ENCODE measurements around the gene CDK14. TPM values are rescaled to one million over a fixed set of nuclear protein-coding genes. Genes with fewer than 3 reads are reported as not detected.

Gene CDK14
- total and polyA plus RNA-seq, 2 of the 8 experiments (the other 6 are each of a cell fraction or from before 2014, with no cell fraction given) = 5.5 to 47.3 TPM

DNA sequence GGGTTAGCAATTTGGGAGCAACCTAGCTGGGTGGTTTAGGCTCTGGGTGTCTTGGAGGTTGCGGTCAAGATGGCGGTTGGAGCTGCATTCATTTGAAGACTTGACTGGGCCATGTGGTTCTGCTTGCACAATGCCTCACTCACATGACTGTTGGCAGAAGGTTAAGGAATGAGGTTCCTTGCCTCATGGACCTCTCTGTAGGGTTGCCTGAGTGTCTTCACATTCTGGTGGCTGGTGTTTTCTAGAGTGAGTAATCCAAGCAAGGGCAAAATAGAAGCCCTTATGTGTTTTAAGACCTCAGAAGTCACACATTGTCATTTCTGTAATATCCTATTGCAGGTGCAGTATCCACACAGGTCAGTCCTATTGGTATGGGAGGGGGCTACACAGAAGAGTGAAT is 52.0 kb downstream of the CDK14 start (continued):
- TF ChIP-seq CHD7 (IDR thresholded peaks at IDR 0.05; ENCODE audit: insufficient replicate concordance, low read length) = no peak
- TF ChIP-seq, protein P1, sequence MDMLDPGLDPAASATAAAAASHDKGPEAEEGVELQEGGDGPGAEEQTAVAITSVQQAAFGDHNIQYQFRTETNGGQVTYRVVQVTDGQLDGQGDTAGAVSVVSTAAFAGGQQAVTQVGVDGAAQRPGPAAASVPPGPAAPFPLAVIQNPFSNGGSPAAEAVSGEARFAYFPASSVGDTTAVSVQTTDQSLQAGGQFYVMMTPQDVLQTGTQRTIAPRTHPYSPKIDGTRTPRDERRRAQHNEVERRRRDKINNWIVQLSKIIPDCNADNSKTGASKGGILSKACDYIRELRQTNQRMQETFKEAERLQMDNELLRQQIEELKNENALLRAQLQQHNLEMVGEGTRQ (IDR thresholded peaks at IDR 0.05; ENCODE audit: low read length) = no peak
- no peak for TF ChIP-seq SP2 (IDR thresholded peaks at IDR 0.05; ENCODE audit: low read length)
- TF ChIP-seq BCL11A (IDR thresholded peaks at IDR 0.05; ENCODE audit: low read depth in 2 of 2, low read length in 2 of 2) = no peak
- TF ChIP-seq JUN (IDR thresholded peaks at IDR 0.05; ENCODE audit: low read depth, low read length) = no peak
- no peak for TF ChIP-seq CTBP2 (IDR thresholded peaks at IDR 0.05; ENCODE audit: borderline replicate concordance, insufficient read depth, insufficient read length, low read length)
- no peak for TF ChIP-seq PHF8 (conservative IDR thresholded peaks at IDR 0.05; ENCODE audit: low read depth, low read length)
- TF ChIP-seq TEAD4 (IDR thresholded peaks at IDR 0.05; ENCODE audit: low read depth, low read length) = no peak
- TF ChIP-seq KDM5A (IDR thresholded peaks at IDR 0.05; ENCODE audit: low read length) = no peak
- TF ChIP-seq ATF3 (IDR thresholded peaks at IDR 0.05; ENCODE audit: insufficient read depth, low read depth, low read length) = no peak
